NCI-H748 treated with DMSO at 0.1 percent for 48 hours (cell line): ENCODE measurements around the gene RPS6KA3.
"Not testable (repeated sequence)": the region's sequence is repeated elsewhere in the genome, so short reads cannot be mapped to it uniquely, and the experiment has no call there.

Source experiments
- DNase-seq: peaks from one replicate; lab custom pipeline; 2025; lab: John Stamatoyannopoulos, UW

The RPS6KA3 gene

GRCh38 chrX:20218836-20219505 lies 47.7 kb downstream of the RPS6KA3 start:
- no peak for DNase-seq

- DNase-seq: no peak
These were observed 48.8 kb downstream of the RPS6KA3 start for GRCh38 chrX:20217906-20218305.

GRCh38 chrX:20217271-20217670 lies 49.4 kb downstream of the RPS6KA3 start:
- DNase-seq: no peak

GRCh38 chrX:20215565-20215964 lies 51.1 kb downstream of the RPS6KA3 start:
- DNase-seq: no peak

GRCh38 chrX:20212486-20213089 lies 54.1 kb downstream of the RPS6KA3 start:
- no peak for DNase-seq

GRCh38 chrX:20211261-20211786 lies 55.4 kb downstream of the RPS6KA3 start:
- no peak for DNase-seq

- no peak for DNase-seq
These were observed 60.6 kb downstream of the RPS6KA3 start for GRCh38 chrX:20205927-20206708.

- DNase-seq: no peak
These were observed 62.4 kb downstream of the RPS6KA3 start for GRCh38 chrX:20204351-20204750.

GRCh38 chrX:20197641-20198210 lies 69.0 kb downstream of the RPS6KA3 start:
- DNase-seq: no peak

GRCh38 chrX:20189171-20189570 lies 77.5 kb downstream of the RPS6KA3 start:
- no peak for DNase-seq

GRCh38 chrX:20181598-20182329 lies 84.9 kb downstream of the RPS6KA3 start:
- DNase-seq: no peak

- DNase-seq: no peak
These were observed 89.6 kb downstream of the RPS6KA3 start for GRCh38 chrX:20177093-20177492.

GRCh38 chrX:20173856-20174255 lies 92.9 kb downstream of the RPS6KA3 start:
- no peak for DNase-seq

GRCh38 chrX:20173313-20173712 lies 93.4 kb downstream of the RPS6KA3 start:
- no peak for DNase-seq

GRCh38 chrX:20171887-20172286 lies 94.8 kb downstream of the RPS6KA3 start:
- no peak for DNase-seq

- DNase-seq: not testable (repeated sequence)
These were observed 104.2 kb downstream of the RPS6KA3 start for GRCh38 chrX:20162516-20162915.

- no peak for DNase-seq
These were observed 106.8 kb downstream of the RPS6KA3 start for GRCh38 chrX:20159797-20160385.

GRCh38 chrX:20151689-20152088 lies 115.0 kb downstream of the RPS6KA3 start:
- no peak for DNase-seq

GRCh38 chrX:20149326-20149725 lies 117.4 kb downstream of the RPS6KA3 start:
- no peak for DNase-seq

- no peak for DNase-seq
These were observed 119.1 kb downstream of the RPS6KA3 start for GRCh38 chrX:20147561-20147960.

- no peak for DNase-seq
These were observed 122.2 kb downstream of the RPS6KA3 start for GRCh38 chrX:20144491-20144890.
